Measurements from ENCODE around the gene SCN3B. TPM values are rescaled to one million over a fixed set of nuclear protein-coding genes. Genes with fewer than 3 reads are reported as not detected.
"Not testable (repeated sequence)": the region's sequence is repeated elsewhere in the genome, so short reads cannot be mapped to it uniquely, and the experiment has no call there.

SCN3B gene
- total and polyA plus RNA-seq, 4 donors, result 0.05 to 0.17 (median 0.05) TPM; not detected in 1

DNA sequence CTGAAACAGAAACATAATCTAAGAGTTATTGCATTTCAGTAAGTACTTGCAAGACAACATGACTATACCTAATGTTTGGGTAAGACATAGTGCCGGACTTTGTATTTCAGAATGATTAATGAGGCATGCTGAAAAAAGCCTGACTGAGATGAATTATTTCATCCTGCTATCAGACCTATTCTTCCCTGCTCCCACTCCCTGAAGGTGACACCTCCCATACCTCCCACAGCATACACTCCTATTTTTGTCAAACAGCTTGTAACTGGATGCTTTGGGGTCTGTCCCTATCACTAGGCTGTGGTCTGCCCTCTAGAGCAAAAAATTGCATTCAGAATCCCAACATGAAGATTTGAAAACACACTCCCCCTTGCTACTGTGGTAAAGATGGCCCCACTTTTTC is 10.9 kb upstream of the SCN3B start:
- no peak for TF ChIP-seq HNF4G (IDR thresholded peaks at IDR 0.05)
- TF ChIP-seq CTCF (IDR thresholded peaks at IDR 0.05; ENCODE audit: low read depth, low read length, missing input control), result no peak
- TF ChIP-seq RXRA (IDR thresholded peaks at IDR 0.05), result no peak
- TF ChIP-seq HNF4A (conservative IDR thresholded peaks at IDR 0.05), result no peak
- no peak for TF ChIP-seq NR2F2 (IDR thresholded peaks at IDR 0.05)
- no peak for TF ChIP-seq ATF3 (IDR thresholded peaks at IDR 0.05)
- TF ChIP-seq FOXA1 (IDR thresholded peaks at IDR 0.05), result no peak
- TF ChIP-seq SP1 (IDR thresholded peaks at IDR 0.05), result no peak
- TF ChIP-seq YY1 (IDR thresholded peaks at IDR 0.05), result no peak
- TF ChIP-seq, protein P1, sequence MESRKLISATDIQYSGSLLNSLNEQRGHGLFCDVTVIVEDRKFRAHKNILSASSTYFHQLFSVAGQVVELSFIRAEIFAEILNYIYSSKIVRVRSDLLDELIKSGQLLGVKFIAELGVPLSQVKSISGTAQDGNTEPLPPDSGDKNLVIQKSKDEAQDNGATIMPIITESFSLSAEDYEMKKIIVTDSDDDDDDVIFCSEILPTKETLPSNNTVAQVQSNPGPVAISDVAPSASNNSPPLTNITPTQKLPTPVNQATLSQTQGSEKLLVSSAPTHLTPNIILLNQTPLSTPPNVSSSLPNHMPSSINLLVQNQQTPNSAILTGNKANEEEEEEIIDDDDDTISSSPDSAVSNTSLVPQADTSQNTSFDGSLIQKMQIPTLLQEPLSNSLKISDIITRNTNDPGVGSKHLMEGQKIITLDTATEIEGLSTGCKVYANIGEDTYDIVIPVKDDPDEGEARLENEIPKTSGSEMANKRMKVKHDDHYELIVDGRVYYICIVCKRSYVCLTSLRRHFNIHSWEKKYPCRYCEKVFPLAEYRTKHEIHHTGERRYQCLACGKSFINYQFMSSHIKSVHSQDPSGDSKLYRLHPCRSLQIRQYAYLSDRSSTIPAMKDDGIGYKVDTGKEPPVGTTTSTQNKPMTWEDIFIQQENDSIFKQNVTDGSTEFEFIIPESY (IDR thresholded peaks at IDR 0.05), result no peak
- TF ChIP-seq JUND (IDR thresholded peaks at IDR 0.05), result no peak
- no peak for TF ChIP-seq EGR1 (IDR thresholded peaks at IDR 0.05; ENCODE audit: low read depth in 2 of 2)
- 82% methylated on average over 1 of the region's 1 CpG for WGBS
- H3K4me3 ChIP-seq (ENCODE audit: low read depth in 1 of 3, low read length in 3 of 3), result no peak overlapping the region
- no peak for DNase-seq (ENCODE audit: low spot score)
- no peak overlapping the region for H3K9ac ChIP-seq (ENCODE audit: low read depth in 1 of 2, low read length in 2 of 2)
- no peak overlapping the region for H3K27ac ChIP-seq (ENCODE audit: low read depth in 1 of 2, low read length in 2 of 2)
- no peaks in the 10 kb centered on the region for H3K9me3 ChIP-seq (ENCODE audit: control insufficient read depth in 4 of 4, low read length in 3 of 4)
- peaks cover 0 to 3% (median under 1%) of the 10 kb centered on the region in 4 donors for H3K27me3 ChIP-seq (ENCODE audit: control insufficient read depth in 4 of 4, insufficient read depth in 4 of 4, low read length in 3 of 4)
- no peaks in the 10 kb centered on the region for H3K36me3 ChIP-seq (ENCODE audit: control insufficient read depth in 4 of 4, insufficient read depth in 3 of 4, low read depth in 1 of 4, low read length in 3 of 4)
- no peaks in the 10 kb centered on the region for H3K4me1 ChIP-seq (ENCODE audit: control insufficient read depth in 4 of 4, insufficient read depth in 4 of 4, low read length in 3 of 4)

GRCh38 chr11:123659965-123660364 is 5.5 kb upstream of the SCN3B start:
- DNase-seq (ENCODE audit: low spot score); H3K27ac ChIP-seq (ENCODE audit: low read depth in 1 of 2, low read length in 2 of 2); H3K4me3 ChIP-seq (ENCODE audit: low read depth in 1 of 3, low read length in 3 of 3); H3K9me3 ChIP-seq (ENCODE audit: control insufficient read depth in 4 of 4, low read length in 3 of 4); H3K27me3 ChIP-seq (ENCODE audit: control insufficient read depth in 4 of 4, insufficient read depth in 4 of 4, low read length in 3 of 4); H3K9ac ChIP-seq (ENCODE audit: low read depth in 1 of 2, low read length in 2 of 2); H3K4me1 ChIP-seq (ENCODE audit: control insufficient read depth in 4 of 4, insufficient read depth in 4 of 4, low read length in 3 of 4); H3K36me3 ChIP-seq (ENCODE audit: control insufficient read depth in 4 of 4, insufficient read depth in 3 of 4, low read depth in 1 of 4, low read length in 3 of 4): not testable (repeated sequence)
- WGBS, result 30% methylated on average over 3 of the region's 3 CpGs

DNA sequence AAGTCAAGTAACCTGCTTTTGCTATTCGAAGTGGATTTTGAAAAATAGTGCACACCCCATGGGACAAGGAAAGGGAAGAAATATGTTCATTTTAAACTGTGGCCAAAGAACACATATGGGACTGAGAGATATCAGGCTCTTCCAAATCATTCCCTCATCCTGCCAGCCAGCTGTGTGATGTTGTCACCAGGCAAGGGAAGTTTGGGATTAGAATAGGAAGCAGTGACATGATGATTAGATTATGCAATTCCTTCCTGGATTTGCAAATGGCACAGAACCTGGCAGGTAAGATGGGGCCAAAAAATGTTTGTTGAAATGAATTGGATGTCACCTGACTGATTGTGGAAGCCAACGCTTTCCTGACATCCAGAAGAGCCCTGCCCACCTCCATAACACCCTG is 4.9 kb upstream of the SCN3B start:
- H3K9ac ChIP-seq (ENCODE audit: low read depth in 1 of 2, low read length in 2 of 2), result no peak overlapping the region
- H3K4me3 ChIP-seq (ENCODE audit: low read depth in 1 of 3, low read length in 3 of 3), result no peak overlapping the region
- H3K27me3 ChIP-seq (ENCODE audit: control insufficient read depth in 4 of 4, insufficient read depth in 4 of 4, low read length in 3 of 4), result peaks cover 0 to 4% (median 3%) of the 10 kb centered on the region in 4 donors
- TF ChIP-seq NR2F2 (IDR thresholded peaks at IDR 0.05) (no peak), TAF1 (conservative IDR thresholded peaks at IDR 0.05) (no peak), ATF3 (IDR thresholded peaks at IDR 0.05) (no peak), EGR1 (IDR thresholded peaks at IDR 0.05; ENCODE audit: low read depth in 2 of 2) (no peak), JUND (IDR thresholded peaks at IDR 0.05) (no peak), SP1 (IDR thresholded peaks at IDR 0.05) (no peak), FOXA2 (IDR thresholded peaks at IDR 0.05) (no peak), YY1 (IDR thresholded peaks at IDR 0.05) (no peak), RXRA (IDR thresholded peaks at IDR 0.05) (no peak), HNF4A (conservative IDR thresholded peaks at IDR 0.05) (no peak), FOXA1 (IDR thresholded peaks at IDR 0.05) (no peak), GABPA (IDR thresholded peaks at IDR 0.05 in 1 of 2, conservative IDR thresholded peaks at IDR 0.05 in 1 of 2) (no peak)
- TF ChIP-seq, protein P2, sequence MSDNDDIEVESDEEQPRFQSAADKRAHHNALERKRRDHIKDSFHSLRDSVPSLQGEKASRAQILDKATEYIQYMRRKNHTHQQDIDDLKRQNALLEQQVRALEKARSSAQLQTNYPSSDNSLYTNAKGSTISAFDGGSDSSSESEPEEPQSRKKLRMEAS (IDR thresholded peaks at IDR 0.05), result no peak
- TF ChIP-seq, protein P3, sequence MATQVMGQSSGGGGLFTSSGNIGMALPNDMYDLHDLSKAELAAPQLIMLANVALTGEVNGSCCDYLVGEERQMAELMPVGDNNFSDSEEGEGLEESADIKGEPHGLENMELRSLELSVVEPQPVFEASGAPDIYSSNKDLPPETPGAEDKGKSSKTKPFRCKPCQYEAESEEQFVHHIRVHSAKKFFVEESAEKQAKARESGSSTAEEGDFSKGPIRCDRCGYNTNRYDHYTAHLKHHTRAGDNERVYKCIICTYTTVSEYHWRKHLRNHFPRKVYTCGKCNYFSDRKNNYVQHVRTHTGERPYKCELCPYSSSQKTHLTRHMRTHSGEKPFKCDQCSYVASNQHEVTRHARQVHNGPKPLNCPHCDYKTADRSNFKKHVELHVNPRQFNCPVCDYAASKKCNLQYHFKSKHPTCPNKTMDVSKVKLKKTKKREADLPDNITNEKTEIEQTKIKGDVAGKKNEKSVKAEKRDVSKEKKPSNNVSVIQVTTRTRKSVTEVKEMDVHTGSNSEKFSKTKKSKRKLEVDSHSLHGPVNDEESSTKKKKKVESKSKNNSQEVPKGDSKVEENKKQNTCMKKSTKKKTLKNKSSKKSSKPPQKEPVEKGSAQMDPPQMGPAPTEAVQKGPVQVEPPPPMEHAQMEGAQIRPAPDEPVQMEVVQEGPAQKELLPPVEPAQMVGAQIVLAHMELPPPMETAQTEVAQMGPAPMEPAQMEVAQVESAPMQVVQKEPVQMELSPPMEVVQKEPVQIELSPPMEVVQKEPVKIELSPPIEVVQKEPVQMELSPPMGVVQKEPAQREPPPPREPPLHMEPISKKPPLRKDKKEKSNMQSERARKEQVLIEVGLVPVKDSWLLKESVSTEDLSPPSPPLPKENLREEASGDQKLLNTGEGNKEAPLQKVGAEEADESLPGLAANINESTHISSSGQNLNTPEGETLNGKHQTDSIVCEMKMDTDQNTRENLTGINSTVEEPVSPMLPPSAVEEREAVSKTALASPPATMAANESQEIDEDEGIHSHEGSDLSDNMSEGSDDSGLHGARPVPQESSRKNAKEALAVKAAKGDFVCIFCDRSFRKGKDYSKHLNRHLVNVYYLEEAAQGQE (IDR thresholded peaks at IDR 0.05), result no peak
- TF ChIP-seq, protein P1 (IDR thresholded peaks at IDR 0.05), result no peak
- 55% methylated on average over 2 of the region's 2 CpGs for WGBS
- no peaks in the 10 kb centered on the region for H3K9me3 ChIP-seq (ENCODE audit: control insufficient read depth in 4 of 4, low read length in 3 of 4)
- DNase-seq (ENCODE audit: low spot score), result no peak
- no peak overlapping the region for H3K27ac ChIP-seq (ENCODE audit: low read depth in 1 of 2, low read length in 2 of 2)
- no peaks in the 10 kb centered on the region for H3K36me3 ChIP-seq (ENCODE audit: control insufficient read depth in 4 of 4, insufficient read depth in 3 of 4, low read depth in 1 of 4, low read length in 3 of 4)
- peaks cover 2 to 6% (median 4%) of the 10 kb centered on the region in 4 donors for H3K4me1 ChIP-seq (ENCODE audit: control insufficient read depth in 4 of 4, insufficient read depth in 4 of 4, low read length in 3 of 4)

Measured in liver (tissue), 9 donors.